HUES64 (cell line): ENCODE data around the gene ATG7. TPM values are rescaled to one million over a fixed set of nuclear protein-coding genes. Genes with fewer than 3 reads are reported as not detected.

Experiments used
- H3K27ac ChIP-seq: 2 replicates; pipeline ENCODE4 v1.7.0; 2013; ENCODE audit warnings: low read depth, low read length, inconsistent platforms
- H3K27me3 ChIP-seq: 2 replicates; pipeline ENCODE4 v1.6.1; 2013; ENCODE audit warnings: mild to moderate bottlenecking, low read length; ENCODE audit not compliant: insufficient read depth
- H3K36me3 ChIP-seq: 2 replicates; pipeline ENCODE4 v1.6.1; 2013; ENCODE audit warnings: mild to moderate bottlenecking, low read length; ENCODE audit not compliant: insufficient read depth
- H3K4me1 ChIP-seq: 2 replicates; pipeline ENCODE4 v1.6.1; 2013; ENCODE audit warnings: mild to moderate bottlenecking, low read length, moderate library complexity; ENCODE audit not compliant: insufficient read depth
- H3K4me3 ChIP-seq: 2 replicates; pipeline ENCODE4 v1.5.1; 2013; ENCODE audit warnings: mild to moderate bottlenecking, low read length, moderate library complexity
- H3K9ac ChIP-seq: 2 replicates; pipeline ENCODE4 v1.6.1; 2013; ENCODE audit warnings: mild to moderate bottlenecking, low read depth, low read length
- H3K9me3 ChIP-seq: 2 replicates; pipeline ENCODE4 v1.6.1; 2013; ENCODE audit warnings: low read depth, low read length; ENCODE audit not compliant: insufficient read depth
- WGBS: fragments of 150-250, 120-280 bp; methylation state at CpG from one replicate; pipeline ENCODE4 v1.1.7; 2013; ENCODE audit warnings: missing lambda C conversion rate; 5-methylcytosine and 5-hydroxymethylcytosine counted together
- polyA plus RNA-seq, 2 experiments: library from polyadenylated mRNA; stranded (reverse); fragments of 50-300 nt; gene quantifications; one replicate each; pipeline ENCODE4 v1.2.3, GENCODE V29; 2013

The ATG7 gene, protein sequence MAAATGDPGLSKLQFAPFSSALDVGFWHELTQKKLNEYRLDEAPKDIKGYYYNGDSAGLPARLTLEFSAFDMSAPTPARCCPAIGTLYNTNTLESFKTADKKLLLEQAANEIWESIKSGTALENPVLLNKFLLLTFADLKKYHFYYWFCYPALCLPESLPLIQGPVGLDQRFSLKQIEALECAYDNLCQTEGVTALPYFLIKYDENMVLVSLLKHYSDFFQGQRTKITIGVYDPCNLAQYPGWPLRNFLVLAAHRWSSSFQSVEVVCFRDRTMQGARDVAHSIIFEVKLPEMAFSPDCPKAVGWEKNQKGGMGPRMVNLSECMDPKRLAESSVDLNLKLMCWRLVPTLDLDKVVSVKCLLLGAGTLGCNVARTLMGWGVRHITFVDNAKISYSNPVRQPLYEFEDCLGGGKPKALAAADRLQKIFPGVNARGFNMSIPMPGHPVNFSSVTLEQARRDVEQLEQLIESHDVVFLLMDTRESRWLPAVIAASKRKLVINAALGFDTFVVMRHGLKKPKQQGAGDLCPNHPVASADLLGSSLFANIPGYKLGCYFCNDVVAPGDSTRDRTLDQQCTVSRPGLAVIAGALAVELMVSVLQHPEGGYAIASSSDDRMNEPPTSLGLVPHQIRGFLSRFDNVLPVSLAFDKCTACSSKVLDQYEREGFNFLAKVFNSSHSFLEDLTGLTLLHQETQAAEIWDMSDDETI
- polyA plus RNA-seq (2013, experiment 1 of 2): 15.3 TPM
- polyA plus RNA-seq (2013, experiment 2 of 2): 12.9 TPM

DNA sequence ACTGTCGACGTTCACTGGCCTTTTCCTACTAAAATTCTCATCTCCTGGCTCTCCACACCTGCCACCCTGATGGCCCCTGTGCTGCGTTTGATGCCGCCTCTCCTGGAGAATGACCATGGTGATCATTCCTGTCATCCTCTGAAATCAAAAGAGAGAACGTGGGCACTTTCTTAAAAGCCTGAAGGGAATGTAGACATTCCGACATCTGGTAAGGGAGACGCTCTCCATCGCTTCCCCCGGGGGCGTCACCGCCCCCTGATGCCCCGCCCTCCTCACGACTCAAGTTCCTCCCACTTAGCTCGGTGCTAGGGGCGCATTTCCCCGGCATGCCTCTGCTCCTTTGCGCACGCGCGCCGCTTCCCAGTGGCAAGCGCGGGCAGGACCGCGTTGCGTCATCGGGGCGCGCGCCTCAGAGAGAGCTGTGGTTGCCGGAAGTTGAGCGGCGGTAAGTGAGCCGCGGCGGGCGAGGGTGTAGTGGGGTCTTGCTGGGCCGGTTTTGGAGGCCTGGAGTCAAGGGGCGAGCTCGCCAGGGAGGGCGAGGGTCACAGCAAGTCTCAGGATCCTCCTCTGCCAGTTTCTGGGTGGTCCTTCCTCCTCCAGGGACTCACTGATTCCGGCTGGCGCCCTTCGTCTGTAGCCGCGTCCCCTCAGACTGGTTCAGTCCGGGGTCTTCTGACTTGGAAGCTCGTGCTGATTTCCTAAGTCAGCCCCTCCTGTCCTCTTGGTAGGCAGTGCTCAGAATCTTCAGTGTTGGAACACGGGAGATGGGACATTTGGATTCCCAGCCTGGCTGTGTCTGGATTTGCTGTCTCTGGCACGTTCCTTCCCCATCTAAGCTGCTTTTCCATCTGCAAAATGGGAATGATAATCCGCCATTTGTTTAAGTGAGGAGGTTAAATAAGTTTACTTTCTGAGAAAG is at the start of gene ATG7:
ATG7 (plus strand) TSS at position 412 of the 919 bp plus-strand sequence. CDS start 26,299 bp downstream, outside the sequence.
- WGBS: 4% methylated on average over 51 of the region's 51 CpGs
- H3K36me3 ChIP-seq: no peaks in the 10 kb centered on the region
- peak within 1 kb of the TSS; percentile 96 for H3K9ac ChIP-seq
- H3K27ac ChIP-seq: peak within 1 kb of the TSS; percentile 80
- peak within 1 kb of the TSS; percentile 96 for H3K4me3 ChIP-seq
- 0 out of 2 replicates have a peak, but pooled peaks cover 4% of the 10 kb centered on the region for H3K4me1 ChIP-seq
- no peaks in the 10 kb centered on the region for H3K9me3 ChIP-seq
- H3K27me3 ChIP-seq: no peaks in the 10 kb centered on the region; the same call in 1 of the 2 replicates

DNA sequence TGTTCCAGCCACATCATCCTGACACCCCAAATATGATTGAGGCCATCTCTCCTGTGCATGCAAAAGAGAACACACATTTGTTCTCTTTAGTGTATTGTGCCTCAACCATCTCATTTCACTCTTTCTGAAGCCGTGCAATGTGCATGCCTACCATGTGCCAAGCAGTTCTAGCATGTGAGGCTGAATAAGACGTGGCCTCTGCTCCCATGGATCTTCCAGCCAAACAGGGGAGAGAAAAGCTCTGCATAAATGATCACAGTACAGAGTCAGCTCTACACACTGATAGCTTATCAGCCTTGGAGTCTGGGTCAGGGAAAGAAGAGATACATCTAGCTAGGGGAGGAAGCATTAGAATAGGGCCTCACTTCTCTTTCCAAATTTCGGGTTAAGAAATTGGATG is 48.2 kb upstream of the ATG7 start:
- WGBS: 96% methylated on average over 3 of the region's 3 CpGs
- Histone ChIP-seq H3K27ac (no peak overlapping the region), H3K9me3 (no peaks in the 10 kb centered on the region), H3K9ac (no peak overlapping the region), H3K4me3 (no peak overlapping the region), H3K4me1 (no peaks in the 10 kb centered on the region), H3K27me3 (no peaks in the 10 kb centered on the region), H3K36me3 (no peaks in the 10 kb centered on the region)

DNA sequence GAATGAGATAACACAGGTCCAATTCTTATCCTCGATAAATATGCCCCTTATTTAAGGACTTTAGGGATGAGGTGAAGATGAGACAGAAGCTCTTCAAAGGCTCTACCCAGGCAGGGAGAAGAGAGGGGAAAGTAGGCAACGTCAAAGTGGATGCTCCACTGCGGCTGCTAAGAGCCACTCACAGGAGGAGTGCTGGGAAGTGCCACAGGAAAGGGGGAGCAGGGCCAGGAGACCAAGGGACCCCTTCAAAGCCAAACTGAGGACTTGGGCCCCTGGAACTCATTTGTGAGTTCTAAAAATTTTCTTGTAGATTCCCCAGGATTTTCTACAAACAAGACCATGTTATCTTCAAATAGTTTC is 47.3 kb upstream of the ATG7 start:
- Histone ChIP-seq H3K9me3 (no peaks in the 10 kb centered on the region), H3K4me1 (no peaks in the 10 kb centered on the region), H3K4me3 (no peak overlapping the region), H3K36me3 (no peaks in the 10 kb centered on the region), H3K27ac (no peak overlapping the region), H3K27me3 (no peaks in the 10 kb centered on the region), H3K9ac (no peak overlapping the region)
- 96% methylated on average over 3 of the region's 3 CpGs for WGBS

DNA sequence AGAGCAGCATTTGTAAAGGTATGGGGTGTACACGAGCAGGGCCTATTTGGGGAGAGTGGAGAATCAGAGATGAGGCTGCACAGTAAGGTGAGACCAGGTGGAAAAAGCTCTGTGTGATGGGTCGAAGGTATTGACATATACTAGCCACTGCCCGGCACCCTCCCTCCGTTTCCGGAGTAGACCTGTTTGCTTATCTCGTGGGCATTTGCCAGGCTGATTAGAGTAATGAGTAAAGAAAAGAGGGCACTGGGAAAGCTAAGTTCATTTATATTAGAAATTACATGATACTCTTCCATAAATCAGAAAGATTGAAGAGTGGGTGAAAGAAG is 46.2 kb upstream of the ATG7 start:
- H3K9ac ChIP-seq: no peak overlapping the region
- H3K4me3 ChIP-seq: no peak overlapping the region

DNA sequence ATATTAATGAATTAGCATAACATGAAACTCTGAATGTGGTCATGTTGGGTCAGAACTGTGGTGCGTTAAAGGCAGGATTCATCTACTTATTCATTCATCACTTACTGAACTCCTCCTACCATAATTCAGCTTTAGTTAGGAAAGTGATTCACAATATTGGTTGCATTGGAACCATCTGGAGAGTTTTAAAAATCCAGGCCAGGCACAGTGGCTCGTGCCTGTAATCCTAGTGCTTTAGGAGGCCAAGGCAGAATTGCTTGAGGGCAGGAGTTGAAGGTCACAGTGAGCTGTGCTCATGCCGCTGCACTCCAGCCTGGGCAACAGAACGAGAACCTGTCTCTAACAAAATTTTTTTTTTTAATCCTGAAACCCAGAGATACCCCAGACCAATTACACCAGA is 44.2 kb upstream of the ATG7 start:
- Histone ChIP-seq H3K27me3 (no peaks in the 10 kb centered on the region), H3K36me3 (no peaks in the 10 kb centered on the region), H3K4me3 (no peak overlapping the region), H3K9me3 (no peaks in the 10 kb centered on the region), H3K27ac (no peak overlapping the region), H3K4me1 (no peaks in the 10 kb centered on the region), H3K9ac (no peak overlapping the region)
- 92% methylated on average over 3 of the region's 4 CpGs for WGBS

More for the DNA sequence above, 46.2 kb upstream of the ATG7 start:
- Histone ChIP-seq H3K9me3 (no peaks in the 10 kb centered on the region), H3K27me3 (no peaks in the 10 kb centered on the region), H3K36me3 (no peaks in the 10 kb centered on the region), H3K4me1 (no peaks in the 10 kb centered on the region), H3K27ac (no peak overlapping the region)
- WGBS: 96% methylated on average over 6 of the region's 6 CpGs

DNA sequence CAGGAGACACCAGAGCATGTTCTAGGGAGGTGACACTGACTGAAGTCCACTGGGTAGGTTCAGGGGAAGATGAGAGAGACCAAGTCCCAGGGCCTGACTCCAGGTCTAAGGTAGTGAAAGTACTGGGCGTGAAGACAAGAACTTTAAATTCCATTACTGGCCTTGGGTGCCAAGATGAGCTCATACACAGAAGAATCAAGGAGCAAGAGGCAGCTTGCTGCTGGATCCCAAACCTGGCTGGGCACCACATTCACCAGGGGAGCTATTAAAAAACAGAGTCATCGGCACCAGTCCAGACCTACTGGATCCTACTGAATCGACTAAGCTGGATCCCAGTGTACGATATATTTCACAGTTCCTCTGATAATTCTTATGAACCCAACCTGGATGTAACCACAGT is 42.1 kb upstream of the ATG7 start:
- no peaks in the 10 kb centered on the region for H3K36me3 ChIP-seq
- H3K27me3 ChIP-seq: no peaks in the 10 kb centered on the region
- H3K9ac ChIP-seq: no peak overlapping the region
- no peak overlapping the region for H3K4me3 ChIP-seq
- H3K4me1 ChIP-seq: no peaks in the 10 kb centered on the region
- no peaks in the 10 kb centered on the region for H3K9me3 ChIP-seq
- 95% methylated on average over 4 of the region's 4 CpGs for WGBS
- no peak overlapping the region for H3K27ac ChIP-seq

DNA sequence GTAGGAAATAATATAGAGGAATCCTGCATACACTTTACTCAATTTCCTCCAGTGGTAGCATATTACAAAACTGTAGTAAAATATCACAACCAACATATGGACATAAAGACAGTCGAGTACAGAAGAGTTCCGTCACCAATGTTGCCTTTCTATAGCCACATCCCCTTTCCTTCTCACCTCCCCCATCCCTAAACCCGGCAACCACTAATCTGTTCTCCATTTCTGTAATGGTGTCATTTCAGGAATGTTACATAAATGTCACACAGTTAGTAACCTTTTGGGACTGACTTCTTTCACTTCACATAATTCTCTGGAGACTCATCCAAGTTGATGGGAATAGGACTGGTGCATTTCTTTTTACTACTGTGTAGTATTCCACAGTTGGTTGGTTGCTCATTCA is 41.4 kb upstream of the ATG7 start:
- no peak overlapping the region for H3K27ac ChIP-seq
- no peak overlapping the region for H3K9ac ChIP-seq
- H3K4me1 ChIP-seq: no peaks in the 10 kb centered on the region
- 81% methylated on average over 3 of the region's 3 CpGs for WGBS
- no peaks in the 10 kb centered on the region for H3K9me3 ChIP-seq
- H3K27me3 ChIP-seq: no peaks in the 10 kb centered on the region
- H3K4me3 ChIP-seq: no peak overlapping the region
- no peaks in the 10 kb centered on the region for H3K36me3 ChIP-seq

DNA sequence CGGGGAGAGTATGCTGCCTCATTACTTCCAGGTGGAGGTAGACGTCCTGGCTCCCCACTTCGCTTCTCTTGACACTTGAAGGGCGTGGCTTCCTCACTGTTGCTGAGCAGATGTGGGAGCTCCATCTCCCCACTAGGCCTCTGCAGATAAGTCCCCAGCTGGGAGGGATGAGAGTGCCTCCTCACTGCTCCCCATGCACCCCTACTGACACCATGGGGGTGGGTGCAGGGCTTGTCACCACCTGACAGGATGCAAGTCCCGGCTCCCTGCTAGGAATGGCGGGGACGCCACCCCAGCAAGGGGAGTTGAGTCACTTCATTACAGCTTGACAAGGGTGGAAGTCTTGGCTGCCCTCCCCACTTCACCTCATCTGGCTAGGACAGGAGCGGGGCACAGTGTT is 36.8 kb upstream of the ATG7 start:
- Histone ChIP-seq H3K27ac (no peak overlapping the region), H3K27me3 (no peaks in the 10 kb centered on the region), H3K9ac (no peak overlapping the region), H3K4me1 (0 out of 2 replicates have a peak, but pooled peaks cover 3% of the 10 kb centered on the region), H3K4me3 (no peak overlapping the region), H3K9me3 (no peaks in the 10 kb centered on the region), H3K36me3 (no peaks in the 10 kb centered on the region)
- 79% methylated on average over 8 of the region's 8 CpGs for WGBS

DNA sequence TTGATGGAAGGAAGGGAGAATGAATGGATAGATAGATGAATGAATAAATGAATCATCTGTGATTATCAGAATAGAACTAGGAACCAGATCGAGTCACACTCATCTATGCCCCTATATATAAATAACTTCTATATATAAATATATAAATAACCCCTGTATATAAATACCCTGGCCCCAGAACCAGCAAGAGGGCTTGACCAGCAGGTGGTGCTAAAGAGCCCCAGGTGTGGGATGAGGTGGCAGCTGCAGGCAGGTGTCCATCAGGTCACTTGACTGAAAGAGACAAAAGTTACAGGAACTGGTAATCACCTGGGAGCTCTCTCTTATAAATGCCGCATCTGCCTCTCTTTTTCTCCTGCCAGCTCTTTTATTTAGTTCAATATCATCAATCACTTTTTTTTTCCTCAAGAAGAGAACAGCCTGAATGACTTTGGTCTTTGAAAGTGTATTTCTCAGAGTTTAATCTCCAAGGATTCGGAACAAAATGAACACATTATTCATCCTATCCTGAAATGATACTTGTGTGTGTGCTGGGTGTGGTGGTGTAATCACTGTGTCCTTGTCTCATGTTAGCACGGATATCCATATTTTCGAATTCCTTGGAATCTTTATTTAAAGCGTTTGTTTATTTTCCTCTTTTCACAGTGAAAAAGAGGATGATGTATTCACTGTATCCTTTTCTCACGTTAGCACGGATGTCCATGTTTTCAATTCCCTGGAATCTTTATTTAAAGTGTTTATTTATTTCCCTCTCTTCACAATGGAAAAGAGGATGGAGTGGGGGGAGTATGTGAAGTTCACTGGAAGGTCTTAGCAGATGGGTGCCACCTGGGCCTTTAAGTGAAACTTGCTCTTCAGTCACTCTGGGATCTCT is 35.4 kb upstream of the ATG7 start:
- Histone ChIP-seq H3K9ac (no peak overlapping the region), H3K9me3 (no peaks in the 10 kb centered on the region)
- 75% methylated on average over 4 of the region's 8 CpGs for WGBS

DNA sequence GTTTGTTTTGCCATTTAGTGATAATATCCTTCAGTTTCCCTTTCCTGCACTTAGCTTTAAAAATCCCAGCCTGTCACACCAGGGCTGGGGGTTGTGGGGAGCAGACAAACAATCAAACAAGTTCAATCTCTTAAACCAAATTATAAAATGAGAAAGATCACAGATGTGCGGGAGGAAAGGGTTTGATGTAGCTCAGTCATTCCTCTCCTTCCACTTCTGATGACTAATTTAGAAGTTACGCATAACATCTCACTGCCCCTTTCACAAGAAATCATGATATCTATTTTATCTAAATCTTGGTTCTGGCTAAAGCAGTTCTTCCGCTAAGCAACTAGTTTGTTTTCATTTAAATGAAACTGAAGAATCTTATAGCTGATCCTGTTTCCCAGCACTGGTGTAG is 34.1 kb upstream of the ATG7 start:
- no peaks in the 10 kb centered on the region for H3K27me3 ChIP-seq
- 100% methylated on average over 3 of the region's 3 CpGs for WGBS
- no peak overlapping the region for H3K9ac ChIP-seq
- H3K27ac ChIP-seq: no peak overlapping the region
- no peak overlapping the region for H3K4me3 ChIP-seq
- 0 out of 2 replicates have a peak, but pooled peaks cover 3% of the 10 kb centered on the region for H3K4me1 ChIP-seq
- H3K9me3 ChIP-seq: no peaks in the 10 kb centered on the region
- no peaks in the 10 kb centered on the region for H3K36me3 ChIP-seq

More for the DNA sequence above, 35.4 kb upstream of the ATG7 start:
- Histone ChIP-seq H3K27ac (no peak overlapping the region), H3K4me3 (no peak overlapping the region), H3K27me3 (no peaks in the 10 kb centered on the region), H3K4me1 (0 out of 2 replicates have a peak, but pooled peaks cover 3% of the 10 kb centered on the region), H3K36me3 (no peaks in the 10 kb centered on the region)
